PFSK-1 (cell line): ENCODE results near the gene PCDHB8.

Experiments
- FOXP2 ChIP-seq: optimal IDR thresholded peaks from 2 replicates; pipeline ENCODE3; 2011; ENCODE audit warnings: borderline replicate concordance, control low read depth, inconsistent platforms; ENCODE audit not compliant: insufficient read depth; ENCODE audit errors: extremely low read length, extremely low read depth
- POLR2AphosphoS5 ChIP-seq: IDR thresholded peaks from 2 replicates; pipeline ENCODE4 v1.6.1; 2012; ENCODE audit warnings: low read depth, mild to moderate bottlenecking, control low read depth, low read length, moderate library complexity
- SIN3A ChIP-seq: IDR thresholded peaks from 2 replicates; pipeline ENCODE4 v1.6.1; 2012; ENCODE audit warnings: mild to moderate bottlenecking, low read length, moderate library complexity, borderline replicate concordance; ENCODE audit not compliant: insufficient read depth
- TAF1 ChIP-seq: IDR thresholded peaks from 2 replicates; pipeline ENCODE4 v1.6.1; 2012; ENCODE audit warnings: low read length, control low read depth, borderline replicate concordance; ENCODE audit not compliant: insufficient read depth
- TF ChIP-seq, protein P1 (sequence below), 2 experiments: IDR thresholded peaks; 2 replicates each; pipeline versions ENCODE4 v1.6.1 to v1.8.0; 2011 to 2012; ENCODE audit warnings: low read depth in 2 of 2, low read length in 2 of 2, control low read depth in 1 of 2, inconsistent platforms in 1 of 2, mild to moderate bottlenecking in 1 of 2, moderate library complexity in 1 of 2; ENCODE audit not compliant: insufficient read depth in 1 of 2

- no peak for TF ChIP-seq TAF1
- TF ChIP-seq POLR2AphosphoS5, result no peak
- TF ChIP-seq SIN3A, result no peak
- TF ChIP-seq, protein P1, sequence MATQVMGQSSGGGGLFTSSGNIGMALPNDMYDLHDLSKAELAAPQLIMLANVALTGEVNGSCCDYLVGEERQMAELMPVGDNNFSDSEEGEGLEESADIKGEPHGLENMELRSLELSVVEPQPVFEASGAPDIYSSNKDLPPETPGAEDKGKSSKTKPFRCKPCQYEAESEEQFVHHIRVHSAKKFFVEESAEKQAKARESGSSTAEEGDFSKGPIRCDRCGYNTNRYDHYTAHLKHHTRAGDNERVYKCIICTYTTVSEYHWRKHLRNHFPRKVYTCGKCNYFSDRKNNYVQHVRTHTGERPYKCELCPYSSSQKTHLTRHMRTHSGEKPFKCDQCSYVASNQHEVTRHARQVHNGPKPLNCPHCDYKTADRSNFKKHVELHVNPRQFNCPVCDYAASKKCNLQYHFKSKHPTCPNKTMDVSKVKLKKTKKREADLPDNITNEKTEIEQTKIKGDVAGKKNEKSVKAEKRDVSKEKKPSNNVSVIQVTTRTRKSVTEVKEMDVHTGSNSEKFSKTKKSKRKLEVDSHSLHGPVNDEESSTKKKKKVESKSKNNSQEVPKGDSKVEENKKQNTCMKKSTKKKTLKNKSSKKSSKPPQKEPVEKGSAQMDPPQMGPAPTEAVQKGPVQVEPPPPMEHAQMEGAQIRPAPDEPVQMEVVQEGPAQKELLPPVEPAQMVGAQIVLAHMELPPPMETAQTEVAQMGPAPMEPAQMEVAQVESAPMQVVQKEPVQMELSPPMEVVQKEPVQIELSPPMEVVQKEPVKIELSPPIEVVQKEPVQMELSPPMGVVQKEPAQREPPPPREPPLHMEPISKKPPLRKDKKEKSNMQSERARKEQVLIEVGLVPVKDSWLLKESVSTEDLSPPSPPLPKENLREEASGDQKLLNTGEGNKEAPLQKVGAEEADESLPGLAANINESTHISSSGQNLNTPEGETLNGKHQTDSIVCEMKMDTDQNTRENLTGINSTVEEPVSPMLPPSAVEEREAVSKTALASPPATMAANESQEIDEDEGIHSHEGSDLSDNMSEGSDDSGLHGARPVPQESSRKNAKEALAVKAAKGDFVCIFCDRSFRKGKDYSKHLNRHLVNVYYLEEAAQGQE (IDR thresholded peaks at IDR 0.05; ENCODE audit: insufficient read depth in 1 of 2, low read depth in 2 of 2, low read length in 2 of 2), result no peak
- no peak for TF ChIP-seq FOXP2
These were observed 14.6 kb downstream of the PCDHB8 start, which contains the start of gene PCDHB10 for GRCh38 chr5:141192110-141192725.
